ENCODE data around the gene SRRT. TPM values are rescaled to one million over a fixed set of nuclear protein-coding genes. Genes with fewer than 3 reads are reported as not detected.

The SRRT gene
- total and polyA plus RNA-seq, 3 donors from 2014 or later = 255 to 389 (median 291) TPM

DNA sequence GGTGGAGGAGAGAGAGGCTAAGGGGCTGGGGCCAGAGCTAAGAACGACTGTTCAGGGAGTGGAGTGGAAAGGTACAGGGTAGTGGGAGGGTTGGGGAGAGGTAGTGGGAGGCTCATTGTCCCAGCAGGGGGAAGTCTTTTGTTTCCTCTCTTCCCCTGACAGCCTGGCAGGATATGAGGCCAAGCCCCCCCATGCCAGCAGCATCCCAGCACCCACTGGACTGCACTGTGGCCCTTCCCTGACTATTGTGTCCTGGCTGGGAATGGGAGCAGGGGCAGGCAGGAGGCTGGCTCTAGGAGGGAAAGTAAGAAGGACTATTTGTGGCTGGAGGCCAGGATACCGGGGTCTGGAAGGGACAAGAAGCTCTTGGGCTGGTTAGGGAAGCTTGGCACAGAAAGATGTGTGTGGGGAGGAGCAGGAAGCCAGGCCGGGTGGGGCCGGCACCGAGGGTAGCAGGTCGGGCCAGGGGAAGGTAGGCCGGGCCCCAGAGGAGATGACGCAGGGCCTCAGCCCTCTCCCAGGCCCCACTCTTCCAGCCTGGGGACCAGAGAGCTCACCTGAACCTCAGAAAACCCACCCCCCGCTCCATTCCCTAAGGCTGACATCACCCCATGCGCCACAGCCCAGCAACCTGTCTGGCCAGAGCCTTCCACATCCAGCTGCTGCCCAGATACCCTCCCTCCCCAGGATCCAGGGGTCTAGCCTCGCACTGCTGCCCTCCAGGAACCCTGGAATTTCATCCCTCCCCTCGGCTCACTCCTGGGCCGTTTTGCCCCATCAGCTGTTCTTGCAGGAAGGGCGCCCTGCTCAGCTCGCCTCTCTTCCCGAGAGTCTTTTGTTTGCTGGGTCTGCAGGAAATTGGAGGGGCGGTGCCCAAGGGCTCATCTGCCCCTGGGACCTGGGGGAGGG is 38.7 kb upstream of the SRRT start:
- Histone ChIP-seq H3K4me1 (peaks cover 14% of the 10 kb centered on the region), H3K9me3 (no peaks in the 10 kb centered on the region), H3K4me3 (peak overlapping the region in 1 of 2 donors; percentile 56), H3K27ac (peak overlapping the region; percentile 4 to 75), H3K36me3 (ENCODE audit: low read depth, missing control alignments) (no peaks in the 10 kb centered on the region), H3K27me3 (no peaks in the 10 kb centered on the region)
- WGBS, 2 donors = 32 to 44% methylated on average over 6 to 17 of the region's 17 CpGs
- intact Hi-C loops (cut with DNase I; ENCODE audit: low total_unique reads) = no loop called here
- no peak for TF ChIP-seq CTCF (IDR thresholded peaks at IDR 0.05)
- TF ChIP-seq POLR2A (IDR thresholded peaks at IDR 0.05) = no peak
- DNase-seq = no peak

- intact Hi-C loops (cut with DNase I; ENCODE audit: low total_unique reads) = no loop called here
- peak overlapping the region; percentile 4 to 75 for H3K27ac ChIP-seq
- WGBS, 2 donors = 28% methylated on average over 4 to 6 of the region's 6 CpGs
Measured at GRCh38 chr7:100836812-100837098, 38.1 kb upstream of the SRRT start.

GRCh38 chr7:100837099-100837836 is 37.6 kb upstream of the SRRT start:
- WGBS, 2 donors = 1 to 3% methylated on average over 36 to 37 of the region's 37 CpGs
- intact Hi-C loops (cut with DNase I; ENCODE audit: low total_unique reads) = no loop called here
- DNase-seq = peak; percentile 93
- Histone ChIP-seq H3K27me3 (no peaks in the 10 kb centered on the region), H3K27ac (peak overlapping the region; percentile 4 to 75), H3K4me1 (peaks cover 14% of the 10 kb centered on the region), H3K4me3 (peak overlapping the region; percentile 48 to 56), H3K9me3 (no peaks in the 10 kb centered on the region), H3K36me3 (ENCODE audit: low read depth, missing control alignments) (no peaks in the 10 kb centered on the region)
- TF ChIP-seq POLR2A (IDR thresholded peaks at IDR 0.05) (no peak), CTCF (IDR thresholded peaks at IDR 0.05) (no peak)

More at GRCh38 chr7:100836812-100837098, 38.1 kb upstream of the SRRT start:
- Histone ChIP-seq H3K36me3 (ENCODE audit: low read depth, missing control alignments) (no peaks in the 10 kb centered on the region), H3K4me3 (peak overlapping the region; percentile 48 to 56), H3K27me3 (no peaks in the 10 kb centered on the region), H3K4me1 (peaks cover 14% of the 10 kb centered on the region), H3K9me3 (no peaks in the 10 kb centered on the region)
- DNase-seq = no peak
- TF ChIP-seq CTCF (IDR thresholded peaks at IDR 0.05) (no peak), POLR2A (IDR thresholded peaks at IDR 0.05) (no peak)

DNA sequence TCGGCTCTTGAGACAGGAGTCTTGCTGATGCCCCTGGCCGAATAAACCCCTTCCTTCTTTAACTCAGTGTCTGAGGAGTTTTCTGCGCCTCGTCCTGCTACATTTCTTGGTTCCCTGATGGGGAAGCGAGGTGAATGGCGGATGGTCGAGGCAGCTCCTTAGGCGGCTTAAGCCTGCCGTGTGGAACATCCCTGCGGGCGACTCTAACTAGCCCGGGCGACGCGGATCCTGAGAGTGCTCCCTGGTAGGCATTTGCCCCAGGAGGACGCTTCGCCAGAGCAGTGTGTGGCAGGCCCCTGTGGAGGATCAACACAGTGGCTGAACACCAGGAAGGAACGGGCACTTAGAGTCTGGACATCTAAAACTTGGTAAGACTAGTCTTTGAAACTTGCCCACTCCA is 35.5 kb upstream of the SRRT start:
- TF ChIP-seq CTCF (IDR thresholded peaks at IDR 0.05) (no peak), POLR2A (IDR thresholded peaks at IDR 0.05) (no peak)
- Histone ChIP-seq H3K4me1 (peaks cover 14% of the 10 kb centered on the region), H3K9me3 (no peaks in the 10 kb centered on the region), H3K27me3 (no peaks in the 10 kb centered on the region), H3K4me3 (no peak overlapping the region), H3K27ac (no peak overlapping the region), H3K36me3 (ENCODE audit: low read depth, missing control alignments) (no peaks in the 10 kb centered on the region)
- intact Hi-C loops (cut with DNase I; ENCODE audit: low total_unique reads) = no loop called here
- 94 to 96% methylated on average over 11 to 18 of the region's 18 CpGs for WGBS, 2 donors
- no peak for DNase-seq
